ENCODE measurements around the gene OR8A1.
"Not testable (repeated sequence)": the region's sequence is repeated elsewhere in the genome, so short reads cannot be mapped to it uniquely, and the experiment has no call there.

OR8A1 gene

DNA sequence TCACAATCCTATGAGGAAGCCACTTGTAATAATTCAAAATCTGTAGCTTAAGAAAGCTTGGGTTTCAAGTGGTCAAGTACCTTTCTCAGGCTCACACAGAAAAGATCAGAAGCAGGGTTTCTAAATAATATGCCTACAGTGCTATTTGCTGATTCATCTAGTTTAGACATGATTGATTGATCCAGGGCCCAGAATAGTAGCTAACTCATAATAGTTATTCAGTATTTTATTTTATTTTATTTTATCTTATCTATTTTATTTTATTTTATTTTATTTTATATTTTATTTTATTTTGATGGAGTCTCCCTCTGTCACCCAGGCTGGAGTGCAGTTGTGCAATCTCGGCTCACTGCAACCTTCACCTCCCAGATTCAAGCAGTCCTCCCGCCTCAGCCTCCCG is 25.5 kb downstream of the OR8A1 start:
- DNase-seq (ENCODE audit: low read depth in 3 of 3), result no peak

DNA sequence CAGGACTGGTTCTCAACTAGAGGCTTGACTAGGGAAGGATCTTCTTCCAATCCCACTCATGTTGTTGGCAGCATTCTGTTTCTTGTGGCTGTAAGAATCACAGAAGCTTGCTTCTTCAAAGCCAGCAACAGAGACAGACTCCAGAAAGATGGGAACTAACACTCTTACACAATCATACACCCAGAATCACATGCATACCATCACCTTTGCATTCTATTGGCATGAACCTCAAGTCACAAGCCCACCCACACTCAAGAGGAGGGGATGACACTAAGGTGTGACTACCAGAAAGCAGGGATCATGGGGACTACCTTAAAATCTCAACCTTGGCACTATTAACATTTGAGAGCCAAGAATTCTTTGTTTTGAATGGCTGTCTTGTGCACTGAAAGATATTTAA is 27.8 kb downstream of the OR8A1 start:
- DNase-seq (ENCODE audit: low read depth in 3 of 3), result no peak

DNA sequence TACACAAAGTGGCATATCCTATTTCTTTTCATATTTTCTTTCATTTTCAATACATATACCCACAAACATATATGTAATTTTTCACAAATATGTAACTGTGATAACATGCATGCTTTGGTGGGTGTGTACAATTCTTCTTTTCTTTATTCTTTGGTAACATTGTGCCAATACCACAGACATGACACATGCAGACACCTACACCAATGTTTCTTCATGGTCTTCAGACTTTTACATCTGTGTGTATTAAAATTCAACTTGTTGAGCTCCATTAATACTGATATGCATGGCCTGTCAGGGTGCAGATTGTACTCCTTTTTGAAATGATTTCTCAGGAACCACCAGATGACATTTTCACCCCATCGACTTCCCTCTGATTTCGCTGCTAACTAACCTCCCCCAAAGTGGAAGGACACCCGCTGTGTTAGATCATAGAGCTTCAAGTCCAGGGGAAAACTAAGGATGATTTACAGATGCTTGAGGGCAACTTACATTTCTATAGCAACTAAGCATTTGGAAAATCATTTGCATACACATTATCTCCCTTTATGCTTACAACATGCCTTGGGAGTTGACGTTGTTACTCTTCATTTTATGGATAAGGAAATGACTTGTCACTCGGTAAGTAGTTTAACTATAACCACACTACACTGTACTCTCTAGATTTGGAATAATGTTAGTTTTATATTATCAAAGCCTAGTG is 31.0 kb downstream of the OR8A1 start:
- no peak for DNase-seq (ENCODE audit: low read depth in 3 of 3)

DNA sequence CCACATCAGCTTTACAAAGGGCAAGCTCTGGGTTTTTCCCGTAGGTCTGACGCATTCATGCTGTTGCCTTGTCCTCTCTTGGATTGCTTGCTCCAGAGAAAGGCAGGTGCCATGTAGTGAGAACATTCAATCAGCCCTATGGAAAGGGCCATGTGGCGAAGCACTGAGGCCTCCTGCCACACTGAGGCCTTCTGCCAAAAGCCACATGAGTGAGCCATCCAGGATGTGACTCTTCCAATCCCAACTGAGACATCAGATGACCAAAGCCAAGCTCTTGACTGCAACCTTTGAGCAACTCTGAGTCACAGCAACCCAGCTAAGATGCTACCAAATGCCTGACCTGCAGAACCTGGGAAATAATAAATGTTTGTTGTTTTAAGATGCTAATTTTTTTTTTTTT is 32.4 kb downstream of the OR8A1 start:
- no peak for DNase-seq (ENCODE audit: low read depth in 3 of 3)

DNA sequence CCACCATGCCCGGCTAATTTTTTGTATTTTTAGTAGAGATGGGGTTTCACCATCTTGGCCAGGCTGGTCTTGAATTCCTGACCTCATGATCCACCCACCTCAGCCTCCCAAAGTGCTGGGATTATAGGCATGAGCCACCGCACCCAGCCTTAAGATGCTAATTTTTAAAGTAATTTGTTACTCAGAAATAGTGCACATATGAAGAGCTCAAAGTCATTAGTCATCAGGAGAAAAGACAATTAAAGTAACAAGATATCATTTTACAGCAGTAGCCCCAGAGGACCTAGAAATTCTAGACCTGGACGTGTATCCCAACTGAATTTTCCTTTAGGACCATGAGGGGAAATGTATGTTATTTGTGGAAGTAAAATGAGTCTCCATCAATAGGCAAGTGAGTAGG is 32.9 kb downstream of the OR8A1 start:
- DNase-seq (ENCODE audit: low read depth in 3 of 3), result not testable (repeated sequence)

DNA sequence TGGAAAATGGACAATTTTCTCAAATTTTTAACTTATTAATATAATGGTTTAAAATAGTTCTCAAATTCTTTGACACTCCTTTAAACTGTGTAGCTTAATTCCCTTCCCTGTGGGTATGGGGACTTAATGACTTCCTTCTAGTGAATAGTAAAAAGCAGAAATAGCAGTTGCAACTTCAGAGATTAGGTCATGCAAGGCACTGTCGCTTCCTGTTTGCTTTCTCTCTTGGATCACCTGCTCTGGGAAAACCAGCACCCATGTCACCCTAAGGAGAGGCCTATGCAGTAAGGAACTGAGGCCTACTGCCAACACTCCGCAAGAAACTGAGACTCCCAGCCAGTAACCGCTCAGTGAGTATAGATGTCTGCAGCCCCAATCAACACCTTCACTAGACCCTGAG is 35.9 kb downstream of the OR8A1 start:
- no peak for DNase-seq (ENCODE audit: low read depth in 3 of 3)

DNA sequence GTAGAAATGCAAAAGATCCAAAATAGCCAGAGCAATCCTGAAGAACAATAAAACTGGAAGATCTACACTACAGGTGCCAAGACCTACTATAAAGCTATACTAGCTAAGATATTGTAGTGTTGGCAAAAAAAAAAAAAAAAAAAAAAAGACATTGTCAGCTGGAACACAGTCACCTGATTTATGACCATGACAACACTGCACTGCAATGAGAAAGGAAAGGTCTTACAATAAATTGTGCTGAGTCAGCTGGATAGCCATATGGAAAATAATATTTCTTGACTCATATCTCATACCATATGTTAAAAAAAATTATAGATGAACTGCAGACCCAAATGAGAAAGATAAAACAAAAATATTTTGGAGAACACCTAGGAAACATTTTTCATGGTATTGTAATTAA is 38.4 kb downstream of the OR8A1 start:
- DNase-seq (ENCODE audit: low read depth in 3 of 3), result no peak

DNA sequence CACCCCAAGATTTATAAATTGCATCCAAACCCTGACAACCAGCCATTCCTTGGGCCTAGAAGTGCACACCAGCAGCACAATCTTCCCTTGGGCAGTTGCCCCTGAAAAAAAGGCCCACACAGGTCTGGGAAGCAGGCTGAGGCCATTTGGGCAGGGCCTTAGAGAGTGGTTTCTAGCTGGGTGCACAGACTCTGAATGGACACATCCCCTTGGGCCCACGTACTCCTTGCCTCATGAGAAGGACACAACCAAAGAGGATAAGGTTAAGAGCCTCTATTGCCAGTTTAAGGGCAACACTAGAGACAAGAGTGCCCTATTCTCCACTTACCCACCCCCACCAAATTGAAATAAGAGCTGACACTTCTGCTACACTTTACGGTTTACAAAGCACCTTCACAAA is 40.5 kb downstream of the OR8A1 start:
- DNase-seq (ENCODE audit: low read depth in 3 of 3), result no peak

DNA sequence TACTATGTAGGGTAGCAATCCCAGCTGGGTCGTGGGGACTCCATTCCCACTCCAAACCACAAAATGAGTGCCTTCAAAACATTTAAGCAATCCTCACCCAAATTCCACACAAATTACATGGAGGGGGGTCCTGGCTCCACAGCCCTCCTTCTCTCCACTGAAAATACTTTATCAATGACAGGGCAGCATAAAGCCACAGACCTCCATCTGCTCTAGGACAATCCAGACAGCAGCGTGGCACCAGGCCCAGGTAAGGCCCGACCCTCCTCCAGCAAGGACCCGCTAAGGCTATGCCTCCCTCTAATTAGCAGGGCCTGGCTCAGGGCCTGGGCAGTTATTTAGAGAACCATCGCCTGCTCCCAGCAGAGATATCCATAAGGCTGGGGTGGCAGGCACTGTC is 41.3 kb downstream of the OR8A1 start, which contains the start of gene PANX3:
Gene PANX3 (plus strand): TSS at position 365 of the 400 bp plus-strand sequence. CDS start 129 bp downstream, outside the sequence.
- no peak for DNase-seq (ENCODE audit: low read depth in 3 of 3)

DNA sequence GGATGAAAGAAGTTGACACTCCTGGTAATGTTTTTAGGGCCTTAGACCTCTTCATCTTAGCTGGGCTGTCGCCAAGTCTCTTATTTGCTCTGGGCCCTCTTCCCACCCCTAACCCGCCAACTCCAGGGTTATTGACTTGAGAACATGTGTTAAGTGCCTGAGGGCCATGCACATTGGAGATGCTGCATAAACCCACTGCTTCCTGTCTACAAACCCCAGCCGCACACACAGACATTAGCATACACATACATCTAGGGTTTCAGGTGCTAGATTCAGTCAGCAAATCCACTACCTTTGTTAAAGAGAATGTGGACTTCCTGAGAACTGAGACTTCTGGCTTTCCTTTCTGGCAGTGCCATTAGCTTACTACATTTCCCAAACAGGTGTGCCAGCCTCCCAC is 42.2 kb downstream of the OR8A1 start:
- no peak for DNase-seq (ENCODE audit: low read depth in 3 of 3)

DNA sequence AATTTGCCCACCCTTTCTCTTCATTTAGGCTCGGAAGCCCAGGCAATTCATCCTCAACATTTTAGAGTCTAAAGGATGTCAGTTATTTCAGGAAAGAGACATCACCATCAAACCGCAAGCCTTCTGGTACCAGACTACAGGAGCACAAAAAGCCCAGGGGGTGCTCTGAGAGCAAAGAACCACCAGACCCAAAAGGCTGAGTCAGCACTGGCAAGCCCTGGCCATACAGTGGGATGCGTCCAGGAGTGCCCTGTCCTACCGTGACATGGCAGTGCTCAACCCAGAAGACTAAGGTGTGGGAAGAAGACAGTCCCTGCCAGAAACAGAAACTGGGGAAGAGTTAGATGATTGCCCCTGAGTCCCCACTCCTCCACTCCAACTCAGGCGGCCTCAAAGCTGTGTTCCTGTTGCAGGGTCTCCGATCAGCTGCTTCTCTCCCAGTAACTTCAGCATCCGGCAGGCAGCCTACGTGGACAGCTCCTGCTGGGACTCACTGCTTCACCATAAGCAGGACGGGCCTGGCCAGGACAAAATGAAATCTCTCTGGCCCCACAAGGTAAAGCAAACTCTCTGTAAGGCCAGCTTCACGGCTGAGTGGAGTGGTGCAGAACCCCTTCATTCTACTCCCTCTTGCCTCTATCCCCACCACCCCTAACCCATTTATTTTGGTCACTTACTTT is 42.9 kb downstream of the OR8A1 start:
- no peak for DNase-seq (ENCODE audit: low read depth in 3 of 3)

DNA sequence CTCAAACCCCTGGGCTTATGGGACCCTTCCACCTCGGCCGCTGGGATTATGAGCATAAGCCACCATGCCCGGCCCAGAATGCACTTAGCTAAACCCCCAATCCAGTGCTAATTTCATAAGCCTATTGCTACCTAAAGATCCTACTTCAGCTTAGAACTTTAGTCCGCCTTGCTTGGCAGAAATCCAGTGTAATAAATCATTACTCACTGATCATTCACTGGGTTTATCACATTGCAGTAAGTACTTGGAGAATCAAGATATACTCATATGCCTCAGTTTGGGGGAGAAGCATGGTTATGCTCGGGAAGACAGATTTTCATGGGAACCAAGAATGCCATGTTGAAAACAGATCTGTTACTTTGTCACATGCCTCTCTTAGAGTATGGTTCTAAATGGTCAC is 49.1 kb downstream of the OR8A1 start:
- DNase-seq (ENCODE audit: low read depth in 3 of 3), result no peak

Data from stimulated activated CD4-positive, alpha-beta T cell treated with anti-CD3 and anti-CD28 coated beads, TNF-alpha, amount 100 ng/mL, for 24 hours (primary cell).